Measurements from ENCODE around the gene CENPM.

Gene CENPM

DNA sequence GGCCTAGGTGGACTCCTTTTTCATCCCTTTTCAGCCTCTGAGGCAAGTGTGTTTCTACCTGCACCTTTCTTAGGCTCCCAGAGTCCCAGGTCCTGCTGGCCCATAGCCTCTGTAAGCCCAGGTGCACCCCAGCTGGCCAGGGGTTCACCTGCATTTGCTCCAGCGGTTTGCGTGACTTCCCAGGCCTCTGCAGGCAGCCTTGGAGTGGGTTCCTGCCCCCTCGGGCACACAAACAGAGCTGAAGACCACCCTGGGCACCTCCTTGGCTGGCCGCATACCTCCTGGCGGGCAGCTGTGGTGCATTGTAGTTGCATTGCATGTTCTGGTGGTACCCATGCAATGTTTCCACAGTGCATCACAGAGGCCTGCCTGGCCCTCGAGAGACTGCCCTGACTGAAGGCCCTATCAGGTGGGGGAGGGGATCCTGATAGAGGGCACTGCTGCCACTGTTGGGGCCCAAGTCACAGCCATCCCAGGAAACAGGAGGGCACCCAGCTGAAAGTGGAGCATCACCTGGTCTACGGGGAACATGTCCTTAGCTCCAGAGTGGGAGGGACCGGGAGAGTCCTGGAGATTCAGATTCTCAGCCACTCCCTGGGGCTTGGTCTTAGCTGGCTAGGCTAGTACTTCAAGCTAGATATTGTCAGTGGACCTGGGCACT lies 46.2 kb downstream of the CENPM start:
- in situ Hi-C loops (cut with MboI; ENCODE audit: low sequenced_read_pairs): no loop called here

DNA sequence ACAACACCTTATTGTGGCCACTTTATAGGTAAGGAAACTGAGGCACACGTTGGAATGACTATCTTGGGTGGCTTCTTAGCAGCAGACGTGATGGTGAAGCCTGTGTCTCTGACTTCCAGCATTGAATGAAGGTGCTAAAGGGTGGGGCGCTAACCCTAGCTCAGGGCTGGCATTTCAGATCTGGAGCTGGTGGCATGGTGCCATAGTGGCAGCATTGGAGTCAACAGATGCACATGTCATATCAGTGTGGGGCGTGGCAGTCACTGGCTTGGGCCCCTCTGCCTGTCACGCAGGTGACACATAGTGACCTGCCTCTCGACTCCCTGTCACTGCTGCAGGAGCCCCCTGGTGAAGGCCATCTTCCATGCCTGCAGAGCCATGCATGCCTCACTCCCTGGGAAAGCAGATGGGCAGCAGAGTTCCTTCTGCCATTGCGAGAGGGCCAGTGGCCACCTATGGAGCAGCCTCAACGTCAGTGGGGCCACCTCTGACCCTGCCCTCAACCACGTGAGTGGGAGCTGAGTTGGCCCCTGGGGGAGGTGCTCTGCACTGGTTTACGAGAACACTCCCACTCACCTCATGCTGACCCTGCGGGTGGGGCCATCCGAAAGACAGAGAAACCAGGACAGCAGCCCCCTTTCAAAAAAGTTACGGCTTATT lies 46.8 kb downstream of the CENPM start:
- in situ Hi-C loops (cut with MboI; ENCODE audit: low sequenced_read_pairs): no loop called here

DNA sequence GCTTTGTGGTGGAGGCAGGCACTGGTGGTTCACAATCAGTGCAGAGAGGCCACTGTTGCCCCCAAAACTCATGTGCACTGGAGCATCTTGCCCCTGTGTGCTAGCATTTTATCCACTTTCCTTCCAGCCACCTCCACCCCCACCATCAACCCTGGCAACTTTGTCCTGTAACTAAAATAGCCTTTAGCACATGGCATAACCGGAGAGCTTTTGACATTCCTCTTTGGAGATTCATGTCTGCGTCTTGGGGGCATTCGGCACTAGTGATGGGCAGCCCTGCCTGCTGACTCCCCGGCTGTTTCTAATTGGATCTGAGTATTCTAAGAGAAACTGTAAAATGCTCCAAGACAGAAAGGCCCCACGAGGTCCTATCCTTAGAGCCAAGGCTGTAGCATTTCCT lies 47.8 kb downstream of the CENPM start:
- in situ Hi-C loops (cut with MboI; ENCODE audit: low sequenced_read_pairs): no loop called here

DNA sequence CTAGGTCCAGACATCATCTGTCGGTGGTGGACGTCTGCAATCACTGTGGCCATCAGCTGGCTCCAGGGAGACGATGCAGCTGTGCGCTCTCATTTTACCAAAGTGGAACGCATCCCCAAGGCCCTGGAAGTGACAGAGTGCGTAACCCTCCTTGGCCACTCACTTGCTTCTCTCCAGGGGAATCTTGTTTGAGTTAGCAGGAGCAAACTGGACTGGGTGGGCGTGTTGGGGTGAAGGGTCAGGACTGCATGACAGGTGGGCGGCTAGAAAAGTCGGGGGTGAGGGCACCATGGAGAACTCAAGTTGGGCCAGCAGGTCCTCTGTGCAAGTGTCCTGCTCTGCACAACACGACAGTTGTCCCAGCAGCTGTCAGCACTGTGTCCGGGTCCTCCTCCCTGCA lies 48.3 kb downstream of the CENPM start:
- in situ Hi-C loops (cut with MboI; ENCODE audit: low sequenced_read_pairs): no loop called here

DNA sequence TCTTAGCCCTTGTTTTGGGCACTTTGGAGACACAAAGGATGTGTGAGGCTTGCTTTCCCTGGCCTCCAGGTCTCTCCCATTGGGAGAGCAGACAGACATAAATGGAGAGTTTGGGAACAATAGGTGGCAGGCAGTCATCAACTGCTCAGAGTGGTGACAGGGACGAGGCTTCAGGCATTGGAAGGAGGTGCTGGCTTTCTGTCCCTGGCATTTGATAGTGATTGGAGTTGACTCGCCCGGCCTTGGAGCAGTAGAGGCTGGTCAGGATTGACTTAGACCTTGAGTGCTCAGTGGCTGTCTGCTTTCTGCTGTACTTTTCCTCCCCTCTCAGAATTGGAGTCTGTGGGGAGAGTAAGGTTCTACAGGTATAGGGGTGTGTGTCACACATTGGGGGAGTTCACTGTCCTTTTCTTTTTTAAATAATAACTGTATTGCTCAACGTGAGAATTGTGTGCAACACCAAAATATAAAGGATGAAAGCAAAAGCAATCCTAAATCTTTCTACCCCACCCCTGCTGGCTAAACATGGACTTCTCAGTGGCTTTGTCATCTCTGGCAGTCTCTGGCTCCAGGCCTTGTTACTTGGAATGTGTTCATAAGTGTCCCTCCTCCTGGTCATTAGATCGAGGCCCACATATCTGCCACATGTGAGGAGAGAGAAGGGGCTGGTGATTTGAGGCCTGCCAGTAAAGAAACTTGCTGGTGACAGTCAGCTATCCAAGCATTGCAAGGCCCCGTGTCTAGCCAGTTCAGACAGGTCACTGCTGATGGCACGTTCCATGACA lies 53.2 kb downstream of the CENPM start:
- in situ Hi-C loops (cut with MboI; ENCODE audit: low sequenced_read_pairs): no loop called here

DNA sequence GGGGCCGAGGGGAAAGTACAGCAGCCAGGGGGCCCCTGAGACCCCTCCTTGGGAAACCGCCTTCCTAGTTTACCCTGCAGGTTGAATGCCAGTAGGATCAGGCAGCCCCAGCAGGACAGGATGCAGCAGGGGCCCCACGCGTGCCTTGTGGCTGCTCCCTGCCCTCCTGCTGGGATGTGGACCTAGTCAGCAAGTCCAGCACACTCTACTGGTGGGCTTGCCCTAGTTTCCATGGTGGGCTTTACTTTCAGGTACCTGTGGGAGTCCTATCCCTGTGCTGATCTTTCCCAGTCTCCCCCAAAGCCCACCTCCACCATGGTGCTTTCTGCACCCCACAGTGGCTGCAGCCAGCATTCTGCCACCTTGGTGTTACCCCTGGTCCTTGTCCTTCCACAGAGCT lies 54.2 kb downstream of the CENPM start:
- in situ Hi-C loops (cut with MboI; ENCODE audit: low sequenced_read_pairs): no loop called here

DNA sequence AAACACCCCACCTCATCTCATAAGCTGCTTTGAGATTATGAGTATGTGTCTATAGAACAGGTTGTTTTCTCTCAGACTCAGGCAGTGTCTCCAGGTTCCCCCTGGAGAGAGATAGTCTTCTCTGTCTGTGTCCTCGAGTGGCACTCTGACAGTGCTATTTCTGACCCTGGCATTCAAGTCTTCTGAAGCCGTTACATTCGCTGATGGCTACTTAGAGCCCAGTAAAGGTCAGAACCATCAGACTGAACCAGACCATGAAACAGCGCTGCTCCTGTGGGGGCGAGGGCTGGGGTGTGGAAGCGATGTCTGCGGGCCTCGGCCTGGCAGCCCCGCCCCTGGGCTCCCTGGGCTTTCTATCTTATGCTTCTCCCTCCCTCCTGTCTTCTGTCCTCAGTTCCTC lies 55.5 kb downstream of the CENPM start:
- in situ Hi-C loops (cut with MboI; ENCODE audit: low sequenced_read_pairs): no loop called here

All from hTERT RPE-1 (cell line).